ENCODE results near the gene IQSEC3.

The IQSEC3 gene

GRCh38 chr12:80681-81190 lies 14.2 kb downstream of the IQSEC3 start:
- no peak for DNase-seq

- no peak for DNase-seq
These were observed 16.2 kb downstream of the IQSEC3 start for GRCh38 chr12:82740-83139.

- no peak for DNase-seq
These were observed 17.5 kb downstream of the IQSEC3 start for GRCh38 chr12:84056-84455.

- DNase-seq, result no peak
These were observed 18.7 kb downstream of the IQSEC3 start for GRCh38 chr12:85191-85666.

GRCh38 chr12:87315-87714 lies 20.7 kb downstream of the IQSEC3 start:
- no peak for DNase-seq

GRCh38 chr12:87856-88255 lies 21.3 kb downstream of the IQSEC3 start:
- no peak for DNase-seq

- no peak for DNase-seq
These were observed 23.1 kb downstream of the IQSEC3 start for GRCh38 chr12:89653-90052.

- no peak for DNase-seq
These were observed 24.6 kb downstream of the IQSEC3 start for GRCh38 chr12:91213-91612.

- DNase-seq, result no peak
These were observed 26.9 kb downstream of the IQSEC3 start for GRCh38 chr12:93266-94005.

- DNase-seq, result no peak
These were observed 30.0 kb downstream of the IQSEC3 start for GRCh38 chr12:96543-96942.

GRCh38 chr12:98924-99352 lies 32.4 kb downstream of the IQSEC3 start:
- DNase-seq, result no peak

- DNase-seq, result no peak
These were observed 33.0 kb downstream of the IQSEC3 start for GRCh38 chr12:99605-100004.

- DNase-seq, result no peak
These were observed 35.7 kb downstream of the IQSEC3 start for GRCh38 chr12:101969-102878.

- DNase-seq, result no peak
These were observed 36.3 kb downstream of the IQSEC3 start for GRCh38 chr12:102879-103168.

GRCh38 chr12:103169-103981 lies 36.8 kb downstream of the IQSEC3 start:
- DNase-seq, result no peak

- DNase-seq, result no peak
These were observed 38.0 kb downstream of the IQSEC3 start for GRCh38 chr12:104551-105081.

GRCh38 chr12:105696-106095 lies 39.1 kb downstream of the IQSEC3 start:
- no peak for DNase-seq

GRCh38 chr12:106118-106591 lies 39.6 kb downstream of the IQSEC3 start:
- DNase-seq, result no peak

- DNase-seq, result no peak
These were observed 42.0 kb downstream of the IQSEC3 start for GRCh38 chr12:108594-108993.

GRCh38 chr12:109446-109845 lies 42.9 kb downstream of the IQSEC3 start:
- no peak for DNase-seq

GRCh38 chr12:109872-110271 lies 43.3 kb downstream of the IQSEC3 start:
- no peak for DNase-seq
